ENCODE measurements around the gene MMD. TPM values are rescaled to one million over a fixed set of nuclear protein-coding genes. Genes with fewer than 3 reads are reported as not detected.

MMD gene
- total and polyA plus RNA-seq, 2 of the 13 experiments (the other 11 are each of a cell fraction or from before 2014, with no cell fraction given): 121 to 225 TPM

DNA sequence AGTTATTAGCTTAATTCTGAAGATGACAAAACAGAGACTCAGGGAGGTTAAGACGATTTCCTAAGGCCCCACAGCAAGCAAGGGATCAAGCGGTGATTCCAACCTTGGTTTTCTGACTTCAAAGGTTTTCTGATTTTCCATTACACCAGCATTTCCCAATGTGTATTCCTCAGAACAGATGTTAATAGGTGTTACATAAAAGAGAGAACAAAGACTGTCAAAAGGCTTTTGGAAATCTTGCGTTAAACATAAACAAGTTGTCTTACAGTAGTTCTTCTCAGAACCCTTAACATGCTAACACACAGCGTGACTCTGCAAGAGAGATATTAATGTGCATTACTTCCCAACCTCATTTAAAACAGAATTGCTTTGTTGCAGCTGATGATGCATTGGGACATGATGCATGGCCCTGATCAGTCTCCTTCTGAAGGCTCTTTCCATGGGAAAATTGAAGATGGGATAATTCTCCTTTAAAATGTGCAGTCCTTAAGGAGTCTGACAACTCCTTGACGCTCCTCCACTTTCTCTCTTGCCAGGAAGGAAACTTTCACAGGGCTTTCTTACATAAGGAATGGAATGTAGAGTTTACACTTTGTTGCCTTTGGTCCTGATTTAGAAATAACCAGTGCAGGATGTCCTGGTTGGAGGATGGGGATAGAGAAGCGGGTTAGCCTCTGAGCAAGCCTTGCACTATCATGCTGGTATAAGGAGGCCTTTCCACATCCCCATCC lies 21.5 kb upstream of the MMD start (continued):
- no peak for TF ChIP-seq ZNF260 (CRISPR knock-in tag; IDR thresholded peaks at IDR 0.05; ENCODE audit: borderline replicate concordance, low read depth)
- peak; percentile 60; the same call in 1 of the 2 replicates for TF ChIP-seq CHD4 (IDR thresholded peaks at IDR 0.05; ENCODE audit: borderline replicate concordance, low read length)
- no peak for TF ChIP-seq ZNF383 (CRISPR knock-in tag; IDR thresholded peaks at IDR 0.05; ENCODE audit: borderline replicate concordance)
- no peak for TF ChIP-seq ZNF598 (CRISPR knock-in tag; IDR thresholded peaks at IDR 0.05; ENCODE audit: borderline replicate concordance)
- TF ChIP-seq, protein P1, sequence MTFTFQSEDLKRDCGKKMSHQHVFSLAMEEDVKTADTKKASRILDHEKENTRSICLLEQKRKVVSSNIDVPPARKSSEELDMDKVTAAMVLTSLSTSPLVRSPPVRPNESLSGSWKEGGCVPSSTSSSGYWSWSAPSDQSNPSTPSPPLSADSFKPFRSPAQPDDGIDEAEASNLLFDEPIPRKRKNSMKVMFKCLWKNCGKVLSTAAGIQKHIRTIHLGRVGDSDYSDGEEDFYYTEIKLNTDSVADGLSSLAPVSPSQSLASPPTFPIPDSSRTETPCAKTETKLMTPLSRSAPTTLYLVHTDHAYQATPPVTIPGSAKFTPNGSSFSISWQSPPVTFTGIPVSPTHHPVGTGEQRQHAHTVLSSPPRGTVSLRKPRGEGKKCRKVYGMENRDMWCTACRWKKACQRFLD (CRISPR knock-in tag; IDR thresholded peaks at IDR 0.05; ENCODE audit: borderline replicate concordance): no peak
- TF ChIP-seq, protein P2, sequence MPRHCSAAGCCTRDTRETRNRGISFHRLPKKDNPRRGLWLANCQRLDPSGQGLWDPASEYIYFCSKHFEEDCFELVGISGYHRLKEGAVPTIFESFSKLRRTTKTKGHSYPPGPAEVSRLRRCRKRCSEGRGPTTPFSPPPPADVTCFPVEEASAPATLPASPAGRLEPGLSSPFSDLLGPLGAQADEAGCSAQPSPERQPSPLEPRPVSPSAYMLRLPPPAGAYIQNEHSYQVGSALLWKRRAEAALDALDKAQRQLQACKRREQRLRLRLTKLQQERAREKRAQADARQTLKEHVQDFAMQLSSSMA (CRISPR knock-in tag; IDR thresholded peaks at IDR 0.05): no peak
- TF ChIP-seq, protein P3, sequence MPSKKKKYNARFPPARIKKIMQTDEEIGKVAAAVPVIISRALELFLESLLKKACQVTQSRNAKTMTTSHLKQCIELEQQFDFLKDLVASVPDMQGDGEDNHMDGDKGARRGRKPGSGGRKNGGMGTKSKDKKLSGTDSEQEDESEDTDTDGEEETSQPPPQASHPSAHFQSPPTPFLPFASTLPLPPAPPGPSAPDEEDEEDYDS (CRISPR knock-in tag; IDR thresholded peaks at IDR 0.05): no peak
- TF ChIP-seq SCMH1 (CRISPR knock-in tag; IDR thresholded peaks at IDR 0.05; ENCODE audit: borderline replicate concordance): no peak
- no peak for TF ChIP-seq ZMAT3 (CRISPR knock-in tag; conservative IDR thresholded peaks at IDR 0.05)
- no peak for TF ChIP-seq ZNF619 (CRISPR knock-in tag; IDR thresholded peaks at IDR 0.05)
- TF ChIP-seq, protein P4, sequence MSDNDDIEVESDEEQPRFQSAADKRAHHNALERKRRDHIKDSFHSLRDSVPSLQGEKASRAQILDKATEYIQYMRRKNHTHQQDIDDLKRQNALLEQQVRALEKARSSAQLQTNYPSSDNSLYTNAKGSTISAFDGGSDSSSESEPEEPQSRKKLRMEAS (IDR thresholded peaks at IDR 0.05): no peak
- TF ChIP-seq, protein P5, sequence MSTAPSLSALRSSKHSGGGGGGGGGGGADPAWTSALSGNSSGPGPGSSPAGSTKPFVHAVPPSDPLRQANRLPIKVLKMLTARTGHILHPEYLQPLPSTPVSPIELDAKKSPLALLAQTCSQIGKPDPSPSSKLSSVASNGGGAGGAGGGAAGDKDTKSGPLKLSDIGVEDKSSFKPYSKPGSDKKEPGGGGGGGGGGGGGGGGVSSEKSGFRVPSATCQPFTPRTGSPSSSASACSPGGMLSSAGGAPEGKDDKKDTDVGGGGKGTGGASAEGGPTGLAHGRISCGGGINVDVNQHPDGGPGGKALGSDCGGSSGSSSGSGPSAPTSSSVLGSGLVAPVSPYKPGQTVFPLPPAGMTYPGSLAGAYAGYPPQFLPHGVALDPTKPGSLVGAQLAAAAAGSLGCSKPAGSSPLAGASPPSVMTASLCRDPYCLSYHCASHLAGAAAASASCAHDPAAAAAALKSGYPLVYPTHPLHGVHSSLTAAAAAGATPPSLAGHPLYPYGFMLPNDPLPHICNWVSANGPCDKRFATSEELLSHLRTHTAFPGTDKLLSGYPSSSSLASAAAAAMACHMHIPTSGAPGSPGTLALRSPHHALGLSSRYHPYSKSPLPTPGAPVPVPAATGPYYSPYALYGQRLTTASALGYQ (CRISPR knock-in tag; IDR thresholded peaks at IDR 0.05): 0 out of 2 replicates have a peak, but pooled peaks have one; percentile 53
- TF ChIP-seq ZNF660 (CRISPR knock-in tag; IDR thresholded peaks at IDR 0.05; ENCODE audit: borderline replicate concordance, low read depth): no peak
- peak; percentile 16; the same call in 1 of the 2 replicates for TF ChIP-seq ZFX (CRISPR knock-in tag; IDR thresholded peaks at IDR 0.05; ENCODE audit: low read depth)
- TF ChIP-seq, protein P6, sequence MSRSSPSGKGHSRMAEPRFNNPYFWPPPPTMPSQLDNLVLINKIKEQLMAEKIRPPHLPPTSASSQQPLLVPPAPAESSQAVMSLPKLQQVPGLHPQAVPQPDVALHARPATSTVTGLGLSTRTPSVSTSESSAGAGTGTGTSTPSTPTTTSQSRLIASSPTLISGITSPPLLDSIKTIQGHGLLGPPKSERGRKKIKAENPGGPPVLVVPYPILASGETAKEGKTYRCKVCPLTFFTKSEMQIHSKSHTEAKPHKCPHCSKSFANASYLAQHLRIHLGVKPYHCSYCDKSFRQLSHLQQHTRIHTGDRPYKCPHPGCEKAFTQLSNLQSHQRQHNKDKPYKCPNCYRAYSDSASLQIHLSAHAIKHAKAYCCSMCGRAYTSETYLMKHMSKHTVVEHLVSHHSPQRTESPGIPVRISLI (CRISPR knock-in tag; IDR thresholded peaks at IDR 0.05; ENCODE audit: borderline replicate concordance): no peak
- no peak for TF ChIP-seq MBNL3 (CRISPR knock-in tag; conservative IDR thresholded peaks at IDR 0.05)
- peak; percentile 92 for TF ChIP-seq ZNF205 (CRISPR knock-in tag; IDR thresholded peaks at IDR 0.05)
- no peak for TF ChIP-seq SOX6 (IDR thresholded peaks at IDR 0.05)
- TF ChIP-seq SOX6 (CRISPR knock-in tag; IDR thresholded peaks at IDR 0.05): peak; percentile 56; the same call in 1 of the 2 replicates
- TF ChIP-seq KDM5B (CRISPR knock-in tag; IDR thresholded peaks at IDR 0.05; ENCODE audit: borderline replicate concordance): no peak
- no peak for TF ChIP-seq REXO4 (CRISPR knock-in tag; IDR thresholded peaks at IDR 0.05; ENCODE audit: borderline replicate concordance)
- TF ChIP-seq NAIF1 (CRISPR knock-in tag; IDR thresholded peaks at IDR 0.05; ENCODE audit: borderline replicate concordance): no peak
- peak; percentile 34 for TF ChIP-seq SAP130 (CRISPR knock-in tag; IDR thresholded peaks at IDR 0.05; ENCODE audit: low read depth)
